SK-N-DZ (cell line): ENCODE data around the gene IFIT3.
"Not testable (repeated sequence)": the region's sequence is repeated elsewhere in the genome, so short reads cannot be mapped to it uniquely, and the experiment has no call there.

Experiments
- DNase-seq: peaks from one replicate; pipeline ENCODE4 v3.0.0-alpha.2; 2015; ENCODE audit warnings: low spot score

IFIT3 gene

DNA sequence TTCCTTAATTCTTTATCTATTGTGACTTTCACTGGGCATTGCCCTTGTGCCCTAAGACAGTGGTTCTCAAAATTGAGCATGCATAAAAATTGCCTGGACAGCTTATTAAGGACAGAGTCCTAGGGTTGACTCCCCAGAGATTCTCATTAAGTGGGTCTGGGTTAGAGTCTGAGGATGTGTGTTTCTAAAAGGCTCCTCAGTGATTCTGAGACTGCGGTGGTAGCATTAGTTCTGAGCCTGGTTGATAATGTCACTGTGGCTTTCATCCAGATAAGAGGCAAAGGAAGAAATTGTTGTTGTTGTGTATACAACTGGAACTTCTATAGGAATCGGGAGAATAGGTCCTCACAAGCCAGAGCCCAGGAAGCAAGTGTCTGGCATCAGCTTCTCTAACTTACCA, 24.6 kb upstream of the IFIT3 start:
- DNase-seq, result no peak

DNA sequence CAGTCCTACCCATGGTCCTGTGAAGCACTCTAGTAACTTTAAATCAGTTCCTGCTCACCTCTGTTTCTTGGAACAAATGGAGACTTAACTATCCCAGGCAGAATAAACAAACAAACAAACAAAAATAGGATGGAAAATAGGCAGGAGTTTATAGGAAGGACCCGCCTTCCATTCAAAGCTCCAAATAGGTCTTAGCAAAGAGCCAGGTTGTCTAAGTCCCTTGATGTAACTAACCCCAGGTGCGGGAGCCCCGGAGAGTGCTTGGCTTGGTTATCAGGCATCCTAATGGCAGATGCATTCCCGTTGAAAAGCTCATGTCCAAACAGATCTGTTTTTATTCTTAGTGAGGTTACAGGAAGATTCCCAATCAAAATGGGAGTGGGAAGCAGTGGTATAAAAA, 23.8 kb upstream of the IFIT3 start:
- DNase-seq, result no peak

- no peak for DNase-seq
Observed at GRCh38 chr10:89304446-89304845, 23.4 kb upstream of the IFIT3 start.

DNA sequence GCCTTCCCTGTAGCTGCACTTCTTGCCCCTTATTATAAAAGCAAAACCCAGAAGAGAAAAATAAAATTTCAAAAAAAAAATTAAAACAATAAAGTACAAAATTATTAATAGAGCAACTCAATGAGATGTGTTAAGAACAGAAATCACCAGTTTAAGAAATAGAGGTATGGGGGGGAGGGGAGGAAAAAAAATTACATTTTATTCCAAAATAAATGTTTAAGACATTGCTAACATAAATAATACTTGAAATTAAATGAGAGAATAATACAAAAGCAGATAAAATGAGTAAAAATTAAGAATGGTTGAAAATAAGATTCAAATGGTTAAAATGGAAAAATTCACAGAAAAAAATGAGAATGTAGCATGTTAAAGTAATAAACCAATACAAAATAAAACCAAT, 22.9 kb upstream of the IFIT3 start:
- DNase-seq, result no peak

GRCh38 chr10:89305766-89306433, 21.9 kb upstream of the IFIT3 start:
- DNase-seq, result no peak

GRCh38 chr10:89306434-89307268, 21.1 kb upstream of the IFIT3 start:
- no peak for DNase-seq

DNA sequence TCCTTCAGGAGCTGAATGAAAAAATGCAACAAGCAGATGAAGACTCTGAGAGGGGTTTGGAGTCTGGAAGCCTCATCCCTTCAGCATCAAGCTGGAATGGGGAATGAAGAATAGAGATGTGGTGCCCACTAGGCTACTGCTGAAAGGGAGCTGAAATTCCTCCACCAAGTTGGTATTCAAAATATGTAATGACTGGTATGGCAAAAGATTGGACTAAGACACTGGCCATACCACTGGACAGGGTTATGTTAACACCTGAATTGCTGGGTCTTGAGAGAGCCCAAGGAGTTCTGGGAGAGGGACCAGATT, 20.6 kb upstream of the IFIT3 start:
- DNase-seq, result no peak

DNA sequence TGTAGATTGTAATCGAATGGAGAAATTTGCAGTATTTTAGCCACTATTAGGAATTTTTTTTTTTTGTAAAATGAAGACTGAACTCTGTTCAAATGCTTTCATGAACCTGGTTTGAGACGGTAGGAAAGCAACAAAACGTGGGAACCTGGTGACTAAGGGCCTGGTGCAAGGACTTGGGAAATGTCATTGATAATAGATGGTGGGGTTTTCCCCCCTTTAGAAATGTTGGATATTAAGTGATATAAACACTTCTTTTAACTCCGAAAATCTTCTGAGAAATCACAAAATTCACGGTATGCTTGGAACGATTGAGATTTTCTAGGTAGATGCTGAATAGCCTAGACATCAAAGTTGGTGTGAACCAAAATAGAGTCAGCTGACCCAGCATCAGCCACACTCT, 19.5 kb upstream of the IFIT3 start:
- no peak for DNase-seq

GRCh38 chr10:89308736-89309135, 19.1 kb upstream of the IFIT3 start:
- no peak for DNase-seq

- no peak for DNase-seq
Observed at GRCh38 chr10:89309156-89310055, 18.4 kb upstream of the IFIT3 start.

GRCh38 chr10:89310056-89310893, 17.5 kb upstream of the IFIT3 start:
- no peak for DNase-seq

DNA sequence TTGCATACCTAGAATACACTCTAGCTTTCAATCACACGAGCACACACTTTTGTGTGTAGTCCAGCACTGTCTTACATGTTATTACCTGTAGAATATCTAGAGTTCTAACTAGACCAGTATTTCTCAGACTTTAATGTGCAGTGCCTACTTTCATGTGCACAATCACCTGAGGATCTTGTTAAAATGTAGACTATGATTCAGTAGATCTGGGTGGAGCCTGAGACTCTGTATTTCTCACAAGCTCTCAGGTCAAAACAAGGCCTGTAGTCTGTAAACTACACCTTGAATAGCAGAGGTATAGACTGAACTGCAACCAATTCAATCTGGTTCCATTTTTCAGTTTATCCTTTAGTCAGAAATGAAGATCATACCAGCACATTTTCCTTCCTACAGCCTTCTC, 14.8 kb upstream of the IFIT3 start:
- DNase-seq, result no peak

DNA sequence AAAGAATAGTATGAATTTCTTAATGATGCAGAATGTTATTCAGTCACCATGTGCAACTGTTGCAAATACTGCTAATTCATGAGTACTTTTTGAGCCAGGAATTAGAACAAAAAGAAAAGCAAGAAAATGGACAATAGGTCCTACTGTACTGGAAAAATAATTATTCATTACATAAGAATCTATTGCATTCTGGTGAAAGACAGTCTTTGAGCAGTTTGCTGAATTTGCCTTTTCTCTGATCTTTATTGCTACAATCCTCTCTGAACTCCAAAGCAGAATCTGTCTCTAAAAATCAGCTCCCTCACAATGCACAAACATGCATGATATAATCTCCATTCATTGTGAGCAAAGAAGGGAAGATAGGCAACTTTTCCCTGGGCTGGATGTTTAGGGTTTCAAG, 13.1 kb upstream of the IFIT3 start:
- DNase-seq, result no peak

GRCh38 chr10:89318047-89318446, 9.8 kb upstream of the IFIT3 start:
- not testable (repeated sequence) for DNase-seq

DNA sequence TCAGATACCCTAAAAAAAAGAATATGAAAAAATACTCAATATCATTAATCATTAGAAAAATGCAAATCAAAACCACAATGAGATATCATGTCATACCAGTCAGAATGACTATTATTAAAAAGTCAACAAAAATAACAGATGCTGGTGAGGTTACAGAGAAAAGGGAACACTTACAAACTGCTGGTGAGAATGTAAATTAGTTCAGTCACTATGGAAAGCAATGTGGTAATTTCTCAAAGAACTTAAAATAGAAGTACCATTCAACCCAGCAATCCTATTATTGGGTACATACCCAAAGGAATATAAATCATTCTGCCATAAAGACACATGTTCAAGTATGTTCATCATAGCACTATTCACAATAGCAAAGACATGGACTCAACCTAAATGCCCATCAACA, 2.7 kb upstream of the IFIT3 start:
- not testable (repeated sequence) for DNase-seq

DNA sequence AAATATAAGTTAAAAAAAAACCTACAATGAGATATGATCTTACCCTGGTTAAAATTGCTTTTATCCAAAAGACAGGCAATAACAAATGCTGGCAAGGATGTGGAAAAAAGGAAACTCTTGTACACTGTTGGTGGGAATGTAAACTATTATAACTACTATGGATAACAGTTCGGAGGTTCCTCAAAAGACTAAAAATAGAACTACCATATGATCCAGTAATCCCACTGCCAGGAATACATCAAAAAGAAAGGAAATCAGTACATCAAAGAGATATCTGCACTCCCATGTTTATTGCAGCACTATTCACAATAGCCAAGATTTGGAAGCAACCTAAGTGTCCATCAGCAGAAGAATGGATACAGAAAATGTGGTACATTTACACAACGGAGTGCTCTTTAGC, 1.9 kb upstream of the IFIT3 start:
- not testable (repeated sequence) for DNase-seq

DNA sequence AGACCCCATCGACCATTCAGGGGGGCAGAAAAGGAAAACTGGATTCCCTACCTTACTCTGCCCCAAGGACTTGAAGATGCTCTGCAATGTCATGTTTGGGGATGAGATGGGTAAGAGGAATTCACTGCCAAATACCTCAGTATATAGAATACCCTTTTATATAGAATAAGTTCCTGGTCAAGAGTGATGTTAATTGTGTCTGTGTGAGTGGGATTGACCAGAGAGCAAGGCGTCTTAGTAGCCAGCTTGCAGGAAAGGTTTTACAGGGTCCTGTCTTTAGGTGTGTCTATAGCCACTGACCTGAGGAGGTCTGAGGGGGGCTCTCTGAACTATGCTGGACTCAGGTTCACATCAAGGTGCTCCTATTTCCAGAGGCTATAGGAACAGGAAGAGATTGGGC, 1.4 kb downstream of the IFIT3 start:
- DNase-seq, result no peak

DNA sequence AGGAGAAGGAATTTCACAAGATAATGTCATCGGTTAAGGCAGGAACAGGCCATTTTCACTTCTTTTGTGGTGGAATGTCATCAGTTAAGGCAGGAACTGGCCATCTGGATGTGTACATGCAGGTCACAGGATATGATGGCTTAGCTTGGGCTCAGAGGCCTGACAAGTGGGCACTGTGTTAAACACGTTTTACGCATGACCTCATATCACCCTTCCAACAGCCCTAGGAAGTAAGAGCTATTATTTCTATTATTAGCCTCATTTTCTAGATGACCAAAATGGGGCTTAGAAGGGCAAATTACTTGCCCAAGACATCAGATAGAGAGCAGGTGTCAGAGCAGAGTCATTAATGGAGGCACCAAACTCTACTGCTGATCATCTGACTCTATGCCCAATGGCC, 2.2 kb downstream of the IFIT3 start:
- not testable (repeated sequence) for DNase-seq

GRCh38 chr10:89330537-89331212, 2.9 kb downstream of the IFIT3 start:
- no peak for DNase-seq

- not testable (repeated sequence) for DNase-seq
Observed at GRCh38 chr10:89331487-89332122, 3.8 kb downstream of the IFIT3 start.
